Endometrium (tissue), 2 donors: ENCODE measurements around the gene BRPF3.

Experiments
- FAIRE-seq: peaks from 2 replicates; lab custom pipeline; 2012; peaks lifted over from hg19 to GRCh38; lab: Jason Lieb, UNC
- donor health status: control.
- donor health status: control.

BRPF3 gene

GRCh38 chr6:36196113-36196879 lies at the start of gene BRPF3:
BRPF3 (plus strand) TSS chr6:36196744; CDS start chr6:36200323, 3,579 bp downstream.
- FAIRE-seq: no peak

- FAIRE-seq: no peak
Measured at GRCh38 chr6:36147294-36147693, 49.2 kb upstream of the BRPF3 start.

- no peak for FAIRE-seq
Measured at GRCh38 chr6:36149476-36149875, 47.1 kb upstream of the BRPF3 start.

GRCh38 chr6:36150283-36150682 lies 46.3 kb upstream of the BRPF3 start:
- no peak for FAIRE-seq

GRCh38 chr6:36154286-36154685 lies 42.3 kb upstream of the BRPF3 start:
- FAIRE-seq: no peak

GRCh38 chr6:36155662-36156061 lies 40.9 kb upstream of the BRPF3 start:
- FAIRE-seq: no peak

- FAIRE-seq: no peak
Measured at GRCh38 chr6:36160147-36160760, 36.3 kb upstream of the BRPF3 start.

- no peak for FAIRE-seq
Measured at GRCh38 chr6:36169023-36170007, 27.2 kb upstream of the BRPF3 start.

GRCh38 chr6:36170704-36171103 lies 25.8 kb upstream of the BRPF3 start:
- no peak for FAIRE-seq

GRCh38 chr6:36171573-36171972 lies 25.0 kb upstream of the BRPF3 start:
- FAIRE-seq: no peak

GRCh38 chr6:36177166-36177565 lies 19.4 kb upstream of the BRPF3 start:
- FAIRE-seq: no peak

- no peak for FAIRE-seq
Measured at GRCh38 chr6:36178544-36178943, 18.0 kb upstream of the BRPF3 start.

- FAIRE-seq: no peak
Measured at GRCh38 chr6:36180126-36180525, 16.4 kb upstream of the BRPF3 start.

- no peak for FAIRE-seq
Measured at GRCh38 chr6:36184311-36184710, 12.2 kb upstream of the BRPF3 start.

GRCh38 chr6:36186199-36186598 lies 10.3 kb upstream of the BRPF3 start:
- no peak for FAIRE-seq

GRCh38 chr6:36187446-36187845 lies 9.1 kb upstream of the BRPF3 start:
- FAIRE-seq: no peak

GRCh38 chr6:36195471-36196112 lies 952 bp upstream of the BRPF3 start:
- FAIRE-seq: no peak

- peak; percentile 71 for FAIRE-seq
Measured at GRCh38 chr6:36196880-36197548, 470 bp downstream of the BRPF3 start.

- no peak for FAIRE-seq
Measured at GRCh38 chr6:36197739-36198221, 1.2 kb downstream of the BRPF3 start.

- no peak for FAIRE-seq
Measured at GRCh38 chr6:36198986-36199385, 2.4 kb downstream of the BRPF3 start.

- FAIRE-seq: no peak
Measured at GRCh38 chr6:36200154-36200891, 3.8 kb downstream of the BRPF3 start.
